ENCODE measurements around the gene KCNA2. TPM values are rescaled to one million over a fixed set of nuclear protein-coding genes. Genes with fewer than 3 reads are reported as not detected.

KCNA2 gene
- total RNA-seq, 1 donor from 2014 or later = 0.64 TPM

- ATAC-seq = no peak
- Histone ChIP-seq H3K36me3 (no peaks in the 10 kb centered on the region), H3K9me3 (no peaks in the 10 kb centered on the region), H3K27me3 (no peaks in the 10 kb centered on the region), H3K27ac (no peak overlapping the region), H3K4me3 (no peak overlapping the region), H3K4me1 (peaks cover 18% of the 10 kb centered on the region)
- DNase-seq = no peak
- intact Hi-C loops (cut with DNase I) = loop anchor here (5.0 kb wide), 1 partner anchor 139 kb away; no protein-coding TSS in a partner anchor
- no peak for TF ChIP-seq CTCF (IDR thresholded peaks at IDR 0.05)
Measured at GRCh38 chr1:110633646-110634030, 27.5 kb upstream of the KCNA2 start.

- ATAC-seq (no peak), DNase-seq (no peak)
- Histone ChIP-seq H3K27ac (no peak overlapping the region), H3K4me1 (peaks cover 18% of the 10 kb centered on the region), H3K36me3 (no peaks in the 10 kb centered on the region), H3K27me3 (no peaks in the 10 kb centered on the region), H3K4me3 (no peak overlapping the region), H3K9me3 (no peaks in the 10 kb centered on the region)
- intact Hi-C loops (cut with DNase I) = loop anchor here (5.0 kb wide), 1 partner anchor 140 kb away; no protein-coding TSS in a partner anchor
- no peak for TF ChIP-seq CTCF (IDR thresholded peaks at IDR 0.05)
Measured at GRCh38 chr1:110631836-110632620, 25.9 kb upstream of the KCNA2 start.

- Histone ChIP-seq H3K9me3 (no peaks in the 10 kb centered on the region), H3K4me3 (no peak overlapping the region), H3K4me1 (peaks cover 18% of the 10 kb centered on the region), H3K27me3 (no peaks in the 10 kb centered on the region), H3K27ac (no peak overlapping the region), H3K36me3 (no peaks in the 10 kb centered on the region)
- peak; percentile 87 for TF ChIP-seq CTCF (IDR thresholded peaks at IDR 0.05)
- DNase-seq = peak; percentile 87
- intact Hi-C loops (cut with DNase I) = loop anchor here (5.0 kb wide), 1 partner anchor 141 kb away; no protein-coding TSS in a partner anchor
- peak; percentile 93 for ATAC-seq
Measured at GRCh38 chr1:110630839-110631663, 24.9 kb upstream of the KCNA2 start.

- ATAC-seq (no peak), DNase-seq (no peak)
- H3K27ac ChIP-seq = no peak overlapping the region
- H3K4me3 ChIP-seq = no peak overlapping the region
- no peaks in the 10 kb centered on the region for H3K9me3 ChIP-seq
- H3K27me3 ChIP-seq = no peaks in the 10 kb centered on the region
- intact Hi-C loops (cut with DNase I) = no loop called here
- H3K36me3 ChIP-seq = no peaks in the 10 kb centered on the region
- TF ChIP-seq CTCF (IDR thresholded peaks at IDR 0.05) = no peak
- no peaks in the 10 kb centered on the region for H3K4me1 ChIP-seq
Measured at GRCh38 chr1:110628323-110629105, 22.4 kb upstream of the KCNA2 start.

GRCh38 chr1:110627764-110628163 is 21.6 kb upstream of the KCNA2 start:
- DNase-seq (no peak), ATAC-seq (peak; percentile 61)
- H3K4me3 ChIP-seq = no peak overlapping the region
- intact Hi-C loops (cut with DNase I) = no loop called here
- TF ChIP-seq CTCF (IDR thresholded peaks at IDR 0.05) = no peak
- H3K36me3 ChIP-seq = no peaks in the 10 kb centered on the region
- H3K27ac ChIP-seq = no peak overlapping the region
- H3K27me3 ChIP-seq = no peaks in the 10 kb centered on the region
- no peaks in the 10 kb centered on the region for H3K4me1 ChIP-seq
- H3K9me3 ChIP-seq = no peaks in the 10 kb centered on the region
